ENCODE measurements around the gene ARL16. TPM values are rescaled to one million over a fixed set of nuclear protein-coding genes. Genes with fewer than 3 reads are reported as not detected.
A peak's percentile ranks its signal among the peaks of the same experiment; 100 is the strongest.

The ARL16 gene
- total and polyA plus RNA-seq, 2 of the 8 experiments (the other 6 are each of a cell fraction or from before 2014, with no cell fraction given) = 37.0 to 60.8 TPM

- DNase-seq (ENCODE audit: low read depth in 1 of 2, low spot score in 2 of 2) (no peak), FAIRE-seq (no peak)
- ChIA-PET CTCF (ENCODE audit: partially characterized antibody) (interaction anchor here (0.6 to 1.1 kb wide), 2 partner anchors 28 to 106 kb away, joined by 3 to 4 read pairs; no protein-coding TSS in a partner anchor), POLR2A (ENCODE audit: partially characterized antibody) (interaction anchor here (0.8 to 25.9 kb wide), 6 partner anchors 5 to 230 kb away, joined by 3 to 436 read pairs (median 176); partner anchors contain the start of genes ARL16, HGS, MRPL12 and SLC25A10)
- Histone ChIP-seq H3K23me2 (ENCODE audit: low read depth, low read length) (peaks cover 20% of the 10 kb centered on the region), H2BK15ac (ENCODE audit: low read length) (no peak overlapping the region), H3K56ac (replicated peaks; ENCODE audit: insufficient read length, low read depth, low read length) (no peak overlapping the region), H3K4me2 (ENCODE audit: insufficient read depth in 1 of 2, low read depth in 2 of 2, low read length in 2 of 2) (peak overlapping the region; percentile 77 to 87), H3K4ac (replicated peaks; ENCODE audit: insufficient read length, low read depth, low read length) (peak overlapping the region; percentile 69), H3K27ac (ENCODE audit: low read depth, low read length) (no peak overlapping the region), H3K23ac (ENCODE audit: insufficient read length) (no peak overlapping the region), H4K5ac (ENCODE audit: insufficient read length, low read depth, low read length) (no peak overlapping the region), H3K9ac (replicated peaks in 1 of 4; ENCODE audit: extremely low read depth in 1 of 4, low read depth in 3 of 4, low read length in 3 of 4) (no peak overlapping the region; a peak in 1 of 7 replicates), H3K4me1 (replicated peaks in 1 of 4; ENCODE audit: control insufficient read depth in 3 of 4, insufficient read depth in 4 of 4, low read length in 3 of 4) (peaks cover 0 to 24% (median 18%) of the 10 kb centered on the region in 4 experiments; a peak in 5 of 7 replicates), H4K8ac (ENCODE audit: extremely low read depth, insufficient read depth, low read length) (no peak overlapping the region; the same call in 1 of the 2 replicates), H3K36me3 (ENCODE audit: control insufficient read depth in 2 of 4, insufficient read depth in 4 of 4, low read length in 3 of 4) (peaks cover 0 to 9% (median 0%) of the 10 kb centered on the region in 4 experiments; a peak in 4 of 8 replicates), H2AFZ (ENCODE audit: low read length) (no peak overlapping the region), H2BK12ac (ENCODE audit: low read depth, low read length) (no peak overlapping the region), H3K79me1 (ENCODE audit: low read depth, low read length) (peaks cover 10% of the 10 kb centered on the region), H3K27me3 (replicated peaks in 1 of 4; ENCODE audit: control insufficient read depth in 3 of 4, extremely low read depth in 1 of 4, insufficient read depth in 3 of 4, low read length in 3 of 4) (no peaks in the 10 kb centered on the region; a peak in 2 of 7 replicates), H2BK5ac (ENCODE audit: low read depth, low read length) (no peak overlapping the region; the same call in 1 of the 2 replicates), H2BK20ac (ENCODE audit: low read length) (no peak overlapping the region), H3K14ac (ENCODE audit: insufficient read length) (no peak overlapping the region), H4K91ac (replicated peaks; ENCODE audit: insufficient read length, low read length) (no peak overlapping the region), H3K9me3 (ENCODE audit: insufficient read depth in 2 of 2, low read depth in 1 of 2, low read length in 1 of 2) (no peaks in the 10 kb centered on the region), H3K4me3 (ENCODE audit: extremely low read depth in 1 of 4, insufficient read depth in 2 of 4, low read depth in 3 of 4, low read length in 4 of 4) (peak overlapping the region; percentile 44 to 86 (median 59)), H3K79me2 (ENCODE audit: control insufficient read depth in 1 of 2, insufficient read depth in 2 of 2, low read length in 2 of 2) (peaks cover 0 to 7% of the 10 kb centered on the region in 2 experiments; a peak in 1 of 4 replicates), H3K18ac (ENCODE audit: extremely low read depth, low read length) (no peak overlapping the region), H2BK120ac (replicated peaks; ENCODE audit: low read depth, low read length) (no peak overlapping the region), H4K20me1 (replicated peaks in 1 of 2; ENCODE audit: control insufficient read depth in 1 of 2, insufficient read depth in 2 of 2, low read length in 2 of 2) (peaks cover 3 to 14% of the 10 kb centered on the region in 2 experiments), H2AK5ac (ENCODE audit: low read depth, low read length) (peak overlapping the region; percentile 82; the same call in 1 of the 2 replicates)
- 63% methylated on average over 16 of the region's 18 CpGs; no CpG with 5 or more reads in 1 of the 2 experiments for WGBS, 2 experiments (ENCODE audit: extremely low coverage in 1 of 2, insufficient coverage in 1 of 2, insufficient read length in 1 of 2, insufficient replicate concordance in 2 of 2, low coverage in 1 of 2, low lambda C conversion rate in 2 of 2, missing lambda C conversion rate in 1 of 2)
- no peak for TF ChIP-seq SIRT6 (IDR thresholded peaks at IDR 0.05; ENCODE audit: low read length)
- no peak for TF ChIP-seq POLR2A (IDR thresholded peaks at IDR 0.05; ENCODE audit: control extremely low read depth in 1 of 2, low read depth in 2 of 2, low read length in 2 of 2)
- TF ChIP-seq EZH2 (IDR thresholded peaks at IDR 0.05; ENCODE audit: low read depth, low read length, severe bottlenecking) = no peak
- TF ChIP-seq CHD2 (IDR thresholded peaks at IDR 0.05; ENCODE audit: low read length) = no peak
- TF ChIP-seq CREB1 (IDR thresholded peaks at IDR 0.05) = no peak
- TF ChIP-seq TBP (IDR thresholded peaks at IDR 0.05; ENCODE audit: low read depth, low read length) = no peak
- no peak for TF ChIP-seq GTF2F1 (IDR thresholded peaks at IDR 0.05; ENCODE audit: borderline replicate concordance, low read depth, low read length)
- TF ChIP-seq NRF1 (IDR thresholded peaks at IDR 0.05; ENCODE audit: low read depth, low read length) = no peak
- no peak for TF ChIP-seq KDM4A (IDR thresholded peaks at IDR 0.05; ENCODE audit: low read depth, low read length, severe bottlenecking)
- TF ChIP-seq RAD21 (IDR thresholded peaks at IDR 0.05 in 1 of 2, conservative IDR thresholded peaks at IDR 0.05 in 1 of 2; ENCODE audit: low read depth in 2 of 2, low read length in 2 of 2) = no peak
- TF ChIP-seq, protein P1, sequence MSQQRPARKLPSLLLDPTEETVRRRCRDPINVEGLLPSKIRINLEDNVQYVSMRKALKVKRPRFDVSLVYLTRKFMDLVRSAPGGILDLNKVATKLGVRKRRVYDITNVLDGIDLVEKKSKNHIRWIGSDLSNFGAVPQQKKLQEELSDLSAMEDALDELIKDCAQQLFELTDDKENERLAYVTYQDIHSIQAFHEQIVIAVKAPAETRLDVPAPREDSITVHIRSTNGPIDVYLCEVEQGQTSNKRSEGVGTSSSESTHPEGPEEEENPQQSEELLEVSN (IDR thresholded peaks at IDR 0.05) = no peak
Observed at GRCh38 chr17:81713004-81713555, 29.5 kb upstream of the ARL16 start.
